Gastroesophageal sphincter (tissue), 3 donors: ENCODE data around the gene EIF4ENIF1.

Experiments used
- CTCF ChIP-seq, 4 experiments: fragments of 200-600 bp in 2 of 4; fragments of 450-650 bp in 2 of 4; sonication (generic) in 1 of 4; IDR thresholded peaks; one replicate each; pipeline ENCODE4 v1.5.1; 2017 to 2019; ENCODE audit warnings: antibody characterized with exemption in 4 of 4, mild to moderate bottlenecking in 2 of 4, moderate library complexity in 2 of 4
- POLR2A ChIP-seq, 2 donors: fragments of 450-650 bp; IDR thresholded peaks; one replicate each; pipeline ENCODE4 v1.6.1; 2017; ENCODE audit warnings: antibody characterized with exemption in 2 of 2, mild to moderate bottlenecking in 2 of 2, moderate library complexity in 1 of 2
- POLR2AphosphoS5 ChIP-seq: sonication (generic); formaldehyde crosslinking; IDR thresholded peaks from one replicate; pipeline ENCODE4 v1.6.1; 2017; ENCODE audit warnings: antibody characterized with exemption

- TF ChIP-seq POLR2A (IDR thresholded peaks at IDR 0.05) (no peak), CTCF (IDR thresholded peaks at IDR 0.05) (no peak), POLR2AphosphoS5 (no peak)
Measured at GRCh38 chr22:31445642-31446041, 44.0 kb downstream of the EIF4ENIF1 start.
